HepG2 (cell line): ENCODE results near the gene ACOX3.

Source experiments
- AKNA ChIP-seq: sonication (generic); formaldehyde crosslinking; IDR thresholded peaks from 2 replicates; pipeline ENCODE4 v1.4.0; 2020; ENCODE audit warnings: missing genetic modification reagents, borderline replicate concordance
- MXI1 ChIP-seq: IDR thresholded peaks from 3 replicates; pipeline ENCODE4 v1.6.1; 2012; ENCODE audit warnings: low read depth, low read length, inconsistent platforms, borderline replicate concordance
- PATZ1 ChIP-seq: sonication (generic); formaldehyde crosslinking; IDR thresholded peaks from 2 replicates; pipeline ENCODE4 v1.4.0; 2020; ENCODE audit warnings: missing genetic modification reagents
- SAFB2 ChIP-seq: sonication (generic); formaldehyde crosslinking; IDR thresholded peaks from 2 replicates; pipeline ENCODE4 v1.5.1; 2020; ENCODE audit warnings: missing genetic modification reagents, low read depth, mild to moderate bottlenecking, borderline replicate concordance
- ZBTB33 ChIP-seq: sonication (generic); formaldehyde crosslinking; IDR thresholded peaks from 2 replicates; pipeline ENCODE4 v1.4.0; 2020; ENCODE audit warnings: missing genetic modification reagents
- ZNF326 ChIP-seq: sonication (generic); formaldehyde crosslinking; IDR thresholded peaks from 2 replicates; pipeline ENCODE4 v1.4.0; 2020; ENCODE audit warnings: missing genetic modification reagents, borderline replicate concordance
- ZNF430 ChIP-seq: sonication (generic); formaldehyde crosslinking; IDR thresholded peaks from 2 replicates; pipeline ENCODE4 v1.9.0; 2021; ENCODE audit warnings: mild to moderate bottlenecking, missing genetic modification reagents

- TF ChIP-seq SAFB2 (CRISPR knock-in tag) (no peak), ZNF326 (no peak), ZBTB33 (CRISPR knock-in tag) (no peak), MXI1 (no peak), AKNA (CRISPR knock-in tag) (no peak), ZNF430 (CRISPR knock-in tag) (no peak), PATZ1 (CRISPR knock-in tag) (no peak)
Measured at GRCh38 chr4:8364848-8365350, 75.6 kb downstream of the ACOX3 start.
